ENCODE results near the gene MCCD1.

DNA sequence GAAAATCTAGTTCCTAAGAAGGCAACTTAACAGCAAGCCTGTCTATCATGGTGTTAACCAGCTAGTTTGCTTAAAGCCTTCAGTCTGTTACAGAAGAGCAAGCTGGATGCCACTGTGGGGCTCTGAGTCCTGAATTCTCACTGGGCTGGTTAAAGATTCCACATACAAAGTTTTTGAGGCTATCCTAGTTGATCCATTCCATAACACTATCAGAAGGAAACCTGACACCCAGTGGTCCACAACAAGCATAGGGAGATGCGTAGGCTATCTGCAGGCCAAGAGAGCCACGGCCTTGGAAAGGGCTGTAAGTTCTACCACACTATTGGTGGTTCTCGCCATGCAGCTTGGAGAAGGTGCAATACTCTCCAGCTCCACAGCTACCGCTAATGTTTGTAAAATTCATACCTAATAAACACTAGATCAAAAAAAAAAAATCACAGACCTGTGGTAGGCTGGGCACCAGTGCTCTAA is 420 bp upstream of the MCCD1 start:
- no peak for TF ChIP-seq EZH2 (IDR thresholded peaks at IDR 0.05; ENCODE audit: borderline replicate concordance, low read length)
- TF ChIP-seq, protein P1, sequence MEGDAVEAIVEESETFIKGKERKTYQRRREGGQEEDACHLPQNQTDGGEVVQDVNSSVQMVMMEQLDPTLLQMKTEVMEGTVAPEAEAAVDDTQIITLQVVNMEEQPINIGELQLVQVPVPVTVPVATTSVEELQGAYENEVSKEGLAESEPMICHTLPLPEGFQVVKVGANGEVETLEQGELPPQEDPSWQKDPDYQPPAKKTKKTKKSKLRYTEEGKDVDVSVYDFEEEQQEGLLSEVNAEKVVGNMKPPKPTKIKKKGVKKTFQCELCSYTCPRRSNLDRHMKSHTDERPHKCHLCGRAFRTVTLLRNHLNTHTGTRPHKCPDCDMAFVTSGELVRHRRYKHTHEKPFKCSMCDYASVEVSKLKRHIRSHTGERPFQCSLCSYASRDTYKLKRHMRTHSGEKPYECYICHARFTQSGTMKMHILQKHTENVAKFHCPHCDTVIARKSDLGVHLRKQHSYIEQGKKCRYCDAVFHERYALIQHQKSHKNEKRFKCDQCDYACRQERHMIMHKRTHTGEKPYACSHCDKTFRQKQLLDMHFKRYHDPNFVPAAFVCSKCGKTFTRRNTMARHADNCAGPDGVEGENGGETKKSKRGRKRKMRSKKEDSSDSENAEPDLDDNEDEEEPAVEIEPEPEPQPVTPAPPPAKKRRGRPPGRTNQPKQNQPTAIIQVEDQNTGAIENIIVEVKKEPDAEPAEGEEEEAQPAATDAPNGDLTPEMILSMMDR (conservative IDR thresholded peaks at IDR 0.05 in 1 of 2, IDR thresholded peaks at IDR 0.05 in 1 of 2; ENCODE audit: extremely low read depth in 1 of 2, insufficient read depth in 1 of 2, low read depth in 1 of 2, low read length in 2 of 2), result no peak
